ENCODE data around the gene PRSS16. TPM values are rescaled to one million over a fixed set of nuclear protein-coding genes. Genes with fewer than 3 reads are reported as not detected.
"Not testable (repeated sequence)": the region's sequence is repeated elsewhere in the genome, so short reads cannot be mapped to it uniquely, and the experiment has no call there.

The PRSS16 gene
- total RNA-seq, 1 experiment from 2014 or later = 4.9 TPM

GRCh38 chr6:27238010-27238983 lies 9.2 kb upstream of the PRSS16 start:
- DNase-seq (ENCODE audit: low read depth, low spot score) = no peak
- in situ Hi-C loops (cut with HindIII; ENCODE audit: low pct_unique_long_range_greater_than_20kb, low sequenced_read_pairs) = no loop called here

GRCh38 chr6:27239258-27239657 lies 8.2 kb upstream of the PRSS16 start:
- DNase-seq (ENCODE audit: low read depth, low spot score) = no peak
- in situ Hi-C loops (cut with HindIII; ENCODE audit: low pct_unique_long_range_greater_than_20kb, low sequenced_read_pairs) = no loop called here

DNA sequence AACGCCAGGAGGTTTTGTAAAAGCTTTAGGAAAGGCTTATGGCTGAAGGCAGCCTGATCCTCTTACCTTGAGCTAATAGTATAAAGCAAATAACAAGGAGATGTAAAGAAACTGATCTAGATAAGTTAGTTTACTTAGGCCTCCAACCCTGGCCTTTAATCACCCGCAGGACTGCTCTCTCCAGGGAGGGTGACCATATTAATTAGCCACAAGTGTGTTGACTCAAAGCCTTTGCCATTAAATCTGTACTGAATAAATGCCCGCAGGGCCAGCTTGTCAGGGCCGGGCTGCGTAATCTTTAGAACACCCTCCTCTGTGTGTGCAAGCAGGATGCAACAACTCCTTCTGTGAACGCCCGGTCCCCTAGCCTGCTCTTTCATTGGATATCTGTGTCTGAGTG lies 6.1 kb upstream of the PRSS16 start:
- DNase-seq (ENCODE audit: low read depth, low spot score) = no peak

DNA sequence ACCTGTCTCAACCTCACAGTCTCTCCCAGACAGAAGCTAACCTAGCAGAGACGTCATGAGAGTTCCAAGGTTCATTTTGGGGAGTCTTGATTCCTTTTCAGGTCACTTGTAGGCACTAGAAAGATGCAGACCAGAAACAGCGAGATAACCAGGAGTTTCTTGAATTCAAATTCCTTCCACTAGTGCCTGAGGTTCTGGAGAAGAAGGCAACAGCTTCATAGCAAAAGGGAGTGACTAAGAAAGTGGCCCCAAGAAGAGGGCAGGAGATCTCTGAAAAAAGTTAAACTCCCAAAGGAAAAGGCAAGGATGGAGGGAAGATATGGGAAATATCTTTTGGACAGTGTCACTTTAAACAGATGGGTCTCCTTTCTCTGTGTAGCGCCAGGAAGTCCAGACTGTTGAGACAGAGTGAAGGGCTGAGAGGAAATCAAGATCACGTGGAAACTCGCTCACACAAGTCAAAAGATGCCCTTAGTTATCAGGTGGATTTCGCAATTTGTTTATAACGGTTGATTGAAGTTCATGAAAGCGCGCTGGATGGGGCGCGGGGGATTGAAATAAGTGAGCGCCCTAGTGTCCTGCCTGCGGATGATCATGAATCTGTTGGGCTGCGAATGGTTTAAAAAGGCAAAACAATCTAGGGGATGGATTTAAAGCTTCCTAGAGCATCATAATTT lies 4.8 kb upstream of the PRSS16 start:
- in situ Hi-C loops (cut with HindIII; ENCODE audit: low pct_unique_long_range_greater_than_20kb, low sequenced_read_pairs) = no loop called here
- peak; percentile 53 for DNase-seq (ENCODE audit: low read depth, low spot score)

More for the DNA sequence above, 6.1 kb upstream of the PRSS16 start:
- in situ Hi-C loops (cut with HindIII; ENCODE audit: low pct_unique_long_range_greater_than_20kb, low sequenced_read_pairs) = no loop called here

DNA sequence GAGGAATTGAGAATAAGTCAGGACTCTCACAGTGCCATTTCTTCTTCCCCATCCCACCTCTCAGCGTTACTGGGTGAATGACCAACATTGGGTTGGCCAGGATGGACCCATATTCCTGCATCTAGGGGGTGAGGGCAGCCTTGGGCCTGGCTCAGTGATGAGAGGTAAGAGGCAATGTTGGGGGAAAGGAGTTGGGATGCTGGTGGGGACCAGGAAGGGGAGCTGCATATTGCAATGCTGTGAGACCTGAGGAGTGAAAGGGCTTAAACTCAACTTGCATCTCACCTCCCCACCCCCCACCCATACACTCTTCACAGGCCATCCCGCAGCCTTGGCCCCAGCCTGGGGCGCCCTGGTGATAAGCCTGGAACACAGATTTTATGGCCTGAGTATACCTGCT lies 1.3 kb downstream of the PRSS16 start:
- DNase-seq (ENCODE audit: low read depth, low spot score) = no peak
- in situ Hi-C loops (cut with HindIII; ENCODE audit: low pct_unique_long_range_greater_than_20kb, low sequenced_read_pairs) = no loop called here

GRCh38 chr6:27250277-27251111 lies 3.0 kb downstream of the PRSS16 start:
- DNase-seq (ENCODE audit: low read depth, low spot score) = no peak
- in situ Hi-C loops (cut with HindIII; ENCODE audit: low pct_unique_long_range_greater_than_20kb, low sequenced_read_pairs) = no loop called here

- in situ Hi-C loops (cut with HindIII; ENCODE audit: low pct_unique_long_range_greater_than_20kb, low sequenced_read_pairs) = no loop called here
- DNase-seq (ENCODE audit: low read depth, low spot score) = peak; percentile 95
These were observed 3.7 kb downstream of the PRSS16 start for GRCh38 chr6:27251112-27251605.

DNA sequence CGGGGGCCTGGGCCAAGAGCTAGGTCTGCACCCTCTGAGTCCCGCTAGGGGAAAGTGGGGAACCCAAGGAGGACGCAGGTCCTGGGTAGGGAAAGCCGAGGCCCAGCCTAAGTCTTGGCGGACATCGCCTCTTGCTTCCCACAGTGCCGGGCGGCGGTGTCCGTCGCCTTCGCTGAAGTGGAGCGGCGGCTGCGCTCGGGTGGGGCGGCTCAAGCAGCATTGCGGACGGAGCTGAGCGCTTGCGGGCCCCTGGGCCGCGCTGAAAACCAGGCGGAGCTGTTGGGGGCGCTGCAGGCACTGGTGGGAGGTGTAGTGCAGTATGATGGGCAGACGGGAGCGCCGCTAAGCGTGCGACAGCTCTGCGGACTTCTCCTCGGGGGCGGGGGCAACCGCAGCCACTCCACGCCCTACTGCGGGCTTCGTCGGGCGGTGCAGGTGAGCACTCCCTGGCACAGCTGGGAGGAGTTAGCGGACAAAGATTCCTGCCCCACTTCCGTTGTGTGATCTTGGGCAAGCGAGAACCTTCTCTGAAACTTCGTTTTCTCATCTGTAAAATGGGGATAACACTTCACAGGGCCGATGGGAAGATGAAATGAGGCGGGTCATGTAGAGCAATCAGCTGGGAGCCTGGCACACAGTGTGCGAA lies 4.2 kb downstream of the PRSS16 start:
- in situ Hi-C loops (cut with HindIII; ENCODE audit: low pct_unique_long_range_greater_than_20kb, low sequenced_read_pairs) = no loop called here
- peak; percentile 96 for DNase-seq (ENCODE audit: low read depth, low spot score)

GRCh38 chr6:27254566-27254965 lies 7.1 kb downstream of the PRSS16 start:
- in situ Hi-C loops (cut with HindIII; ENCODE audit: low pct_unique_long_range_greater_than_20kb, low sequenced_read_pairs) = no loop called here
- DNase-seq (ENCODE audit: low read depth, low spot score) = no peak

GRCh38 chr6:27255866-27256265 lies 8.4 kb downstream of the PRSS16 start:
- in situ Hi-C loops (cut with HindIII; ENCODE audit: low pct_unique_long_range_greater_than_20kb, low sequenced_read_pairs) = no loop called here
- DNase-seq (ENCODE audit: low read depth, low spot score) = no peak

DNA sequence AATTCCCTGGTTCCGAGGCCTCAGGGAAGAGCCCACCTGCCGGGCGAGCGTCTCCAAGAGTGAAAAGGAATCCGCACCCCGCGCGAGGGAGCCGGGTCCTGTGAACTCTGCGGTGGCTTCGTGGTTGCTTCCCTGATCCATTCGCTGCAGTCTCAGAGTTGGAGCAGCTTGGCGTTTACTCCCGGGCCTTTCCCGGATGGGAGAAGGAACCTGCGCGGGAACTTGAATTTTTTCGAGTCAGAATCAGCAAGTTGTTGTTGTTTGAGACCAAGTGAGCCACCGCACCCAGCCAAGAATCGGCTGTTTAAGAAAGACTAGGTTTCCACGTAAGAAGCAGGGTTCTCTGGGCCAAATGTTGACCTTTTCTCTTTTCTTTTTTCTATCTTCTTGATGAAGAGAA lies 12.9 kb downstream of the PRSS16 start:
- DNase-seq (ENCODE audit: low read depth, low spot score) = no peak
- in situ Hi-C loops (cut with HindIII; ENCODE audit: low pct_unique_long_range_greater_than_20kb, low sequenced_read_pairs) = no loop called here

DNA sequence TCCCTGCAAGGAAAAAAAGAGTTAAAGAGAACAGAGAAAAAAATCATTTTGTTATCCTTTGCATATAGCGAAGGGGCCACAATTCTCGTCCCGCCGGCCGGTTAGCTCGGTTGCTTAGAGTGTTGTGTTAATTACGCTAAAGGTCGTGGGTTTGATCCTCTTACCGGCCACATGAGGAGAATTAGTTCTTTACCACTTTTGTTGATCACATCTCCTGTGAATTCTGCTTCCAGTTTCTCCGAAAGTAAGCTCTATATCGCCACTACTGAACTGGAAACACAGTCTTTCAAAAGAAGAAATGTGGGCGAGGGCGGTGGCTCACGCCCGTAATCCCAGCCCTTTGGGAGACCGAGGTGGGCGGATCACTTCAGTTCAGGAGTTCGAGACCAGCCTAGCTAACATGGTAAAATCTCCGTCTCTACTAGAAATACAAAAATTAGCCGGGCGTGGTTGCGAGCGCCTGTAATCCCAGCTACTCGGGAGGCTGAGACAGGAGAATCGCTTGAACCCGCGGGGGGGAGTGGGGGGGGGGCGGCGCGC lies 13.4 kb downstream of the PRSS16 start:
- DNase-seq (ENCODE audit: low read depth, low spot score) = no peak
- in situ Hi-C loops (cut with HindIII; ENCODE audit: low pct_unique_long_range_greater_than_20kb, low sequenced_read_pairs) = no loop called here

DNA sequence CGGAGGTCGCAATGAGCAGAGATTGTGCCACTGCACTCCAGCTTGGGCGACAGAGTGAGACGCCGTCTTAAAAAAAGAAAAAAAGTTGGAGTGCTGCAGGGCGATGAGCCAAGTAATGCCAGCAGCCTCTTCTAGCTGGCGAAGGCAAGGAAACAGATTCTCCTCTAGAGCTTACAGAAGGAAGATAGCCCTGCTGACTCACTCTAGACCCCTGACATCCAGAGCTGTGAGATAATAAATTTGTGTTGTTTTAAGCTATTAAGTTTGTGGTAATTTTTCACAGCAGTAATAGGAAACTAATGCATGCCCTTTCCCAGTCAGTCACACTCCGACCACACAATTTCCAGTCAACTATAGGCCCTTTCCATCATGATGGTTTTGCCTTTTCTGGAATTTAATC lies 16.4 kb downstream of the PRSS16 start:
- no peak for DNase-seq (ENCODE audit: low read depth, low spot score)
- in situ Hi-C loops (cut with HindIII; ENCODE audit: low pct_unique_long_range_greater_than_20kb, low sequenced_read_pairs) = no loop called here

DNA sequence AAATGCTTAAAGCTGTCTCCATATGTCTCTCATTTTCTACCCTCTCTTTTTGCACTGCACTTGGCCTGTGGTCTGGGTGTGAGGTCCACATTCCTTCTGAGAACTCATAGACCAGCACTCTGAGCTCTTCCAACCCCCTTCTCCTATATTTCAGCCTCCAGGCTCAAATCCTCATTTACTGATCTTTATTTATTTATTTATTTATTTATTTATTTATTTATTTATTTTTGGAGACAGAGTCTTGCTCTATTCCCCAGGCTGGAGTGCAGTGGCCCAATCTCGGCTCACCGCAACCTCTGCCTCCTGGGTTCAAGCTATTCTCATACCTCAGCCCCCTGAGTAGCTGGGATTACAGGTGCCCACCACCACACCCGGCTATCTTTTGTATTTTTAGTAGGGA lies 19.5 kb downstream of the PRSS16 start:
- in situ Hi-C loops (cut with HindIII; ENCODE audit: low pct_unique_long_range_greater_than_20kb, low sequenced_read_pairs); DNase-seq (ENCODE audit: low read depth, low spot score): not testable (repeated sequence)

DNA sequence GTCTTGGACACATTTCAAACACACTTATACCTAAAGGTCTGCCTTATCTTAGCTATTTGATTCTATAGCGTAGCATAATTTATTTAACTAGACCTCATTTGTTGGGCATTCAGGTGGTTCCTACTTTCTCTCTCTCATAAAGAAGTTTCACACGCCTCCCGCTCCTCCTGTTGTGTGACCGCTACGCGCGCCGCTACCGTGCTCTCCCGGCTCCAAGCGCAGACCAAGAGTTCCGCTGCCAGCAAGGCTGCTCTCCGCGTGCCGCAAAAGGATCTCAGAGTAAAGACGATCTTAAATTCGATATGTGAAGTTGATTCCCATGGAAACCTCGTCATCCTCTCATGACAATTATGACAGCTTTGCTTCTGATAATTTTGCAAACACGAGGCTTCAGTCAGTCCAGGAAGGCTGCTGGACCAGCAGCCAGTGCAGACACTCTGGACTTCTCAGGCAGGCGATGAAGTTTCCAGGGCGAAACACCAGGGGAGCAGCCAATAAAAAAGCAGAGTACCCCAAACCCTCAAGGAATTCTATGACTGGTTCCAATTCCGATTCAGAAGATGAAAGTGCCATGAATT lies 20.4 kb downstream of the PRSS16 start:
- DNase-seq (ENCODE audit: low read depth, low spot score) = no peak
- in situ Hi-C loops (cut with HindIII; ENCODE audit: low pct_unique_long_range_greater_than_20kb, low sequenced_read_pairs) = no loop called here

DNA sequence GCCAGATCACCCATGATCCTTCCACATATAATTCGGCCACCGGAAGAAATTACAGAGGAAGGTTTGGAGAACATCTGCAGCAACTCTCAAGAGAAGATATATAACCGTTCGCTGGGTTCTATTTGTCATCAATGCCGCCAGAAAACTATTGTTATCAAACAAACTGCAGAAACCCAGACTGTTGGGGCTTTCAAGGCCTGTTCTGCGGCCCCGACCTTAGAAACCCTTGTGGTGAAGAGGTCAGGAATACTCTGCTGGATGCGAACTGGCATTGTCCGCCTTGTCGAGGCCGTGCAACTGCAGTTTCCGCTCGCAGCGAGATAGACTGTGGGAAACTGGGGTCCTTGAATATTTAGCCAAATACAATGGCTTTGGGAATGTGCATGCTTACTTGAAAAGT lies 21.3 kb downstream of the PRSS16 start:
- in situ Hi-C loops (cut with HindIII; ENCODE audit: low pct_unique_long_range_greater_than_20kb, low sequenced_read_pairs) = no loop called here
- no peak for DNase-seq (ENCODE audit: low read depth, low spot score)

DNA sequence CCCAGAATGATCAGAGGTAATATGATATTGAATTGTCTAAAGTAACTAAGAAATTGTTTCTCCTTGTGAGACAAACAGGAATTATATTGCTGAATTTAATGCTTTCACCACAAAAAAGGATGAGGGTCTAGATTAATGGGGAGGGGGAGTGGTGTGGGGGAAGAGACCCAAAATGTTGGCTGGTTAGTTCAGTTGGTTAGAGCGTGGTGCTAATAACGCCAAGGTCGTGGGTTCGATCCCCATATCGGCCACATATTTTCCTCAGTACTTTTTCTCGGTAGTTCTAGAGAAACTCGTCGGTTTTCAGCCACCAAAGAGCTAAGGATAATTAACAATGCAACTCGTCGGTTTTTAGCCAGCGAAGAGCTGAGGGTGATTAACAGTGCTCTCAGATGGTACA lies 26.3 kb downstream of the PRSS16 start:
- in situ Hi-C loops (cut with HindIII; ENCODE audit: low pct_unique_long_range_greater_than_20kb, low sequenced_read_pairs) = no loop called here

More for the DNA sequence above, 26.3 kb downstream of the PRSS16 start:
- DNase-seq (ENCODE audit: low read depth, low spot score) = no peak
